Nephron (organoid): ENCODE data around the gene ENO3.
A peak's percentile ranks its signal among the peaks of the same experiment; 100 is the strongest.

Experiments used
- H3K27ac Mint-ChIP-seq, 3 experiments: 2 replicates each; pipeline ENCODE4 v1.8.0; 2020; ENCODE audit warnings: mixed read lengths in 3 of 3, mild to moderate bottlenecking in 2 of 3, moderate library complexity in 1 of 3
- H3K27me3 Mint-ChIP-seq: 2 replicates; pipeline ENCODE4 v1.8.0; 2021; ENCODE audit warnings: low read depth, mild to moderate bottlenecking, moderate library complexity, mixed read lengths
- H3K36me3 Mint-ChIP-seq: 2 replicates; pipeline ENCODE4 v1.8.0; 2020; ENCODE audit warnings: low read depth, mixed read lengths
- H3K4me1 Mint-ChIP-seq: 2 replicates; pipeline ENCODE4 v1.8.0; 2020; ENCODE audit warnings: mixed read lengths
- H3K4me3 Mint-ChIP-seq, 3 experiments: 2 replicates each; pipeline ENCODE4 v1.8.0; 2020; ENCODE audit warnings: mild to moderate bottlenecking in 3 of 3, mixed read lengths in 3 of 3, moderate library complexity in 2 of 3
- H3K9me3 Mint-ChIP-seq: 2 replicates; pipeline ENCODE4 v1.8.0; 2020; ENCODE audit warnings: mixed read lengths
- TF ChIP-seq, protein P1 (sequence below), 3 experiments: fragments of 200-600 bp; sonication (generic); IDR thresholded peaks; one replicate each; pipeline ENCODE4 v1.5.0; 2021; ENCODE audit warnings: antibody characterized with exemption in 3 of 3; ENCODE audit not compliant: unreplicated experiment in 3 of 3

Gene ENO3

DNA sequence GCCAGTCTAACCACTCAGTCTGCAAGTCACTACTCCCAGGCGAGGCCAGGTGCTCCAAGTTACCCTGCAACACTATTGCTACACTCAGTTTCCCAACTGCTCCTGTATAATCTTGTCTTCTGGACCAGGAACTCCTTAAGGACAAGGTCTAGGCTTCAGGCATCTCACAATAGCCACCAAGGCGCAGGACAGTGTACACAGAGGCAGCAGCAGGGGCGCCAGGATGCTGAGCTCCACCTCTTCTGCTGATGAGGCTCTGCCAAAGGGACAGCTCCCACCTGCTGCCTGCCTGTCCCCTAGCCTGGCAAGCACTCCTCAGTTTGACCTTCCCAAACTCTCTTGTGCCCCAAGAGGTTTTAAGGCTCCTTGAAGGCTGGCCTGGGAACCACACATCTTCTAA, 14.5 kb upstream of the ENO3 start:
- TF ChIP-seq, protein P1, sequence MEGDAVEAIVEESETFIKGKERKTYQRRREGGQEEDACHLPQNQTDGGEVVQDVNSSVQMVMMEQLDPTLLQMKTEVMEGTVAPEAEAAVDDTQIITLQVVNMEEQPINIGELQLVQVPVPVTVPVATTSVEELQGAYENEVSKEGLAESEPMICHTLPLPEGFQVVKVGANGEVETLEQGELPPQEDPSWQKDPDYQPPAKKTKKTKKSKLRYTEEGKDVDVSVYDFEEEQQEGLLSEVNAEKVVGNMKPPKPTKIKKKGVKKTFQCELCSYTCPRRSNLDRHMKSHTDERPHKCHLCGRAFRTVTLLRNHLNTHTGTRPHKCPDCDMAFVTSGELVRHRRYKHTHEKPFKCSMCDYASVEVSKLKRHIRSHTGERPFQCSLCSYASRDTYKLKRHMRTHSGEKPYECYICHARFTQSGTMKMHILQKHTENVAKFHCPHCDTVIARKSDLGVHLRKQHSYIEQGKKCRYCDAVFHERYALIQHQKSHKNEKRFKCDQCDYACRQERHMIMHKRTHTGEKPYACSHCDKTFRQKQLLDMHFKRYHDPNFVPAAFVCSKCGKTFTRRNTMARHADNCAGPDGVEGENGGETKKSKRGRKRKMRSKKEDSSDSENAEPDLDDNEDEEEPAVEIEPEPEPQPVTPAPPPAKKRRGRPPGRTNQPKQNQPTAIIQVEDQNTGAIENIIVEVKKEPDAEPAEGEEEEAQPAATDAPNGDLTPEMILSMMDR (IDR thresholded peaks at IDR 0.05; ENCODE audit: unreplicated experiment in 3 of 3) = no peak
- Mint-ChIP-seq H3K27me3 (no peaks in the 10 kb centered on the region), H3K4me3 (peak overlapping the region; percentile 12 to 36 (median 21)), H3K36me3 (peaks cover 13% of the 10 kb centered on the region), H3K27ac (peak overlapping the region in 1 of 3 experiments; percentile 10), H3K9me3 (no peaks in the 10 kb centered on the region), H3K4me1 (peaks cover 35% of the 10 kb centered on the region)

DNA sequence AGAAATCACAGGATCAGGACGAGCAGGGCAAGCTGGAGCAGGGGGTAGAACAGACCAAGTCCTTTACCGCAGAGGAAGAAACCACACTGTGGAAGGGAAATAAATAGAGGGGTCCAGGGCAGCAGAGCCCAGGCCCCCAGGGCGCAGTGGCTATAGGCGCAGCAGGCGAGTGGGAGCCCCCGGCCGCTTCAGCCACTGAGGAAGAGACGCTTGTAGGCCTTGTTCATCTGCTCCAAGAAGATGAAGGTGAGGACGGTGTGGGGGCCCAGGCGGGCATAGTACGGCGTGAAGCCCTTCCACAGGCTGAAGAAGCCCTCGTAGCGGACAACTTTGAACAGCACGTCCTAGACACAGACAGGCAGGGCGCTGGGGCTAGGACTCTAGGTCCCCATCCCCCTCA, 13.4 kb upstream of the ENO3 start:
- TF ChIP-seq, protein P1 (IDR thresholded peaks at IDR 0.05; ENCODE audit: unreplicated experiment in 3 of 3) = no peak
- Mint-ChIP-seq H3K27me3 (no peaks in the 10 kb centered on the region), H3K27ac (no peak overlapping the region), H3K4me3 (peak overlapping the region; percentile 91 to 98 (median 93)), H3K36me3 (peaks cover 22% of the 10 kb centered on the region), H3K9me3 (no peaks in the 10 kb centered on the region), H3K4me1 (peaks cover 42% of the 10 kb centered on the region)

DNA sequence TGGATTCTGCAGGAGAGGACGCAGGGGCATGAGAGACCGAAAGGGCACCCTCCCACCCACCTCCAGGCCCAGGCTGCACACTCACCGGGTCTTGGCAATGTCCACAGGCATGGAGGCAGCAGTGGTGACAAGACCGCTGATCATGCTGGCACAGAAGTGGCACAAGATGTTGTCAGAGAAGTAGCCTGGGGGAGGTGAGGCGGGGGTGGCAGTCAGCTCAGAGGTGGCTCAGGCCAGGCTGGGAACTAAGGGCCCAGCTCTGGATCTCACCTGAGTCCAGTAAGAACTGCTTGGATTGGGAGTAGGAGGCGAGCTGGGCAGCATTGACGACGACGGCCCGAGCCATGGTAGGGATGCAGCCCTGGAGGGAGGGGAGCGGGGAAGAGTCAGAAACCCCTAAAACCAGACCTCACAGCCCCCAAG, 12.8 kb upstream of the ENO3 start:
- H3K9me3 Mint-ChIP-seq = no peaks in the 10 kb centered on the region
- TF ChIP-seq, protein P1 (IDR thresholded peaks at IDR 0.05; ENCODE audit: unreplicated experiment in 3 of 3) = no peak
- peaks cover 28% of the 10 kb centered on the region for H3K36me3 Mint-ChIP-seq
- H3K4me3 Mint-ChIP-seq = peak overlapping the region; percentile 91 to 98 (median 93)
- H3K27me3 Mint-ChIP-seq = no peaks in the 10 kb centered on the region
- H3K4me1 Mint-ChIP-seq = peaks cover 45% of the 10 kb centered on the region
- peak overlapping the region; percentile 72 to 100 (median 99) for H3K27ac Mint-ChIP-seq

DNA sequence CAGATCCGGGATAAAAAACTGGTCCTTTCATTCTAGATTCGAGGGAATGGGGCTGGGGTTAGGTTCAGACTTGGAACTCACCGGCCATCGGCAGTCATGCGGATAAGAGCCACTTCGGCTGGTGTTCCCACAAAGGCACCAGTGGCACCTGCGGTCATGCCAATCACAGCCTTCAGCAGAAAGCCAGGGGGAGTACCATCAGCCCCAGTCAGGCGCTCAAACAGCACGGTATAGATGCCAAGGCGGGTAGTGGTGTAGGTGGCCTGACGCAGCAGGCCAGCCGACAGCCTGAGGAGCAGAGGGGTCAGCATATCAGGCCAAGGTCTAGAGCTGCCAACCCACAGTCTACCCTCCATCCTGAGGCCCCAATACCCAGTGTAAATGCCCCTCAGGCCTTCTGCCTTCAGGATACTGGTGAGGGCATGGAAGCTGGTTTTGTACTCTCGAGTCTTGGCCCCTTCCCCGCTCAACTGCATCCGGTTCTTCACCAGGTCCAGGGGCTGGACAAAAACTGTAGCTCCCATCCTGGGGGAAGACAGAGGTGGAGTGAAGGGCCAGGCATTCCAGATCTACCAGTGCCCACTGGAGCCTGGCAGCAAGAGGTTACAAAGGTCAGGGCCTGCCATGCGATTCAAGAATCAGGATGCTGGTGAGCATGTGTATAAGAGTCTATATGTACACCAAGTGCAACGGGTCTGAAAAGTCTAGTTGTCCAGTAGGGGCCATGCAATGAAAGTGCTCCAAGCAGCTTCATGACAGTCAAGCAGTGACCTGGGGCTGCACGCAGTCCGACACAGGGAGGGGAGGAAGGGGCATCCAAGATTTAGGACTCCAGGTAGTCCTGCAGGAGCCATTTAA, 12.0 kb upstream of the ENO3 start:
- TF ChIP-seq, protein P1 (IDR thresholded peaks at IDR 0.05; ENCODE audit: unreplicated experiment in 3 of 3) = no peak
- Mint-ChIP-seq H3K4me3 (peak overlapping the region; percentile 91 to 98 (median 93)), H3K4me1 (peaks cover 47% of the 10 kb centered on the region), H3K36me3 (peaks cover 33% of the 10 kb centered on the region), H3K9me3 (no peaks in the 10 kb centered on the region), H3K27me3 (no peaks in the 10 kb centered on the region), H3K27ac (peak overlapping the region; percentile 97 to 100 (median 99))

DNA sequence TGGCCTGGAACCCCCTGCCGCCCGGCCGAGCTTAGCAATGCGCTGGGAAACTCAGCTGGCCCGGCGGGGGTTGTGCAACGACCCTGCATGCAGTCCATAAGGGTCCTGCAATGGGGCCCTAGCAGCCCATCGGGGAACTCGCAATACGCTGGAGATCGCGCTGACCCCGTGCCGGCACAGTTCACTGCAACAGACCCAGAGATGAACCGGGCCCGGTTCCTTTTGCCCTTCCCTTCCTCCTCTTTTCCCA, 11.4 kb upstream of the ENO3 start:
- Mint-ChIP-seq H3K36me3 (peaks cover 38% of the 10 kb centered on the region), H3K27ac (peak overlapping the region; percentile 97 to 100 (median 99)), H3K9me3 (no peaks in the 10 kb centered on the region), H3K4me1 (peaks cover 47% of the 10 kb centered on the region), H3K4me3 (peak overlapping the region; percentile 91 to 98 (median 93)), H3K27me3 (no peaks in the 10 kb centered on the region)
- TF ChIP-seq, protein P1 (IDR thresholded peaks at IDR 0.05; ENCODE audit: unreplicated experiment in 3 of 3) = no peak
